HG03060 (cell line): ENCODE data around the gene TMEM187.

Experiments
- ATAC-seq: cut with Tn5 transposase; IDR thresholded peaks from one replicate; pipeline ENCODE4 v1.9.1; 2021; ENCODE audit warnings: low read depth, moderate number of reproducible peaks; ENCODE audit not compliant: unreplicated experiment

The TMEM187 gene

GRCh38 chrX:154017766-154018517, 45.4 kb downstream of the TMEM187 start:
- ATAC-seq = no peak

GRCh38 chrX:154018518-154019060, 46.0 kb downstream of the TMEM187 start:
- no peak for ATAC-seq

GRCh38 chrX:154019061-154019621, 46.6 kb downstream of the TMEM187 start:
- no peak for ATAC-seq

GRCh38 chrX:154019633-154020528, 47.3 kb downstream of the TMEM187 start, which contains the start of gene IRAK1:
Gene IRAK1 (minus strand): TSS chrX:154019902. CDS start chrX:154019812, 90 bp downstream.
- ATAC-seq = no peak

GRCh38 chrX:154020536-154021115, 48.1 kb downstream of the TMEM187 start:
- ATAC-seq = no peak

GRCh38 chrX:154021131-154021611, 48.6 kb downstream of the TMEM187 start:
- ATAC-seq = no peak

- ATAC-seq = no peak
These were observed 49.6 kb downstream of the TMEM187 start for GRCh38 chrX:154022108-154022507.

- ATAC-seq = no peak
These were observed 50.9 kb downstream of the TMEM187 start for GRCh38 chrX:154023276-154024000.

GRCh38 chrX:154024271-154024670, 51.7 kb downstream of the TMEM187 start:
- ATAC-seq = no peak

GRCh38 chrX:154025230-154025629, 52.7 kb downstream of the TMEM187 start:
- ATAC-seq = no peak

GRCh38 chrX:154026136-154027021, 53.8 kb downstream of the TMEM187 start:
- no peak for ATAC-seq

- ATAC-seq = no peak
These were observed 54.5 kb downstream of the TMEM187 start for GRCh38 chrX:154027022-154027402.

- no peak for ATAC-seq
These were observed 55.4 kb downstream of the TMEM187 start for GRCh38 chrX:154027986-154028385.

- ATAC-seq = no peak
These were observed 56.1 kb downstream of the TMEM187 start for GRCh38 chrX:154028502-154029184.

- no peak for ATAC-seq
These were observed 56.9 kb downstream of the TMEM187 start for GRCh38 chrX:154029439-154029838.

GRCh38 chrX:154030266-154030665, 57.7 kb downstream of the TMEM187 start:
- ATAC-seq = no peak

- ATAC-seq = no peak
These were observed 58.3 kb downstream of the TMEM187 start for GRCh38 chrX:154030715-154031305.

GRCh38 chrX:154032160-154032559, 59.6 kb downstream of the TMEM187 start:
- no peak for ATAC-seq
